ENCODE data around the gene ALDH3A1.

ALDH3A1 gene

DNA sequence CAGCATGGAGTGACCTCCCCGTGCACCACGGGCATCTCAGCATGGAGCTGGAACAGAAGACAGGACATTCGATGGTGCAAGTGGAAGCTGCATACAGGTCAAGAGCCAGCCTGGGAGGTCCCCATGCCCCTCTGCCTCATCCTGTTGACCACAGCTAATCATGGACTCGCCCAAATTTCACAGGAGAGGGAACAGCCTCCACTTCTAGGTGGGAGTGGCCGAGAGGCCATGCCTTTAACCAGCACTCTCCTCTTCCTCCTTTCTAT, 28.0 kb downstream of the ALDH3A1 start:
- no peak for DNase-seq (ENCODE audit: low read depth in 1 of 2, low spot score in 1 of 2)

DNA sequence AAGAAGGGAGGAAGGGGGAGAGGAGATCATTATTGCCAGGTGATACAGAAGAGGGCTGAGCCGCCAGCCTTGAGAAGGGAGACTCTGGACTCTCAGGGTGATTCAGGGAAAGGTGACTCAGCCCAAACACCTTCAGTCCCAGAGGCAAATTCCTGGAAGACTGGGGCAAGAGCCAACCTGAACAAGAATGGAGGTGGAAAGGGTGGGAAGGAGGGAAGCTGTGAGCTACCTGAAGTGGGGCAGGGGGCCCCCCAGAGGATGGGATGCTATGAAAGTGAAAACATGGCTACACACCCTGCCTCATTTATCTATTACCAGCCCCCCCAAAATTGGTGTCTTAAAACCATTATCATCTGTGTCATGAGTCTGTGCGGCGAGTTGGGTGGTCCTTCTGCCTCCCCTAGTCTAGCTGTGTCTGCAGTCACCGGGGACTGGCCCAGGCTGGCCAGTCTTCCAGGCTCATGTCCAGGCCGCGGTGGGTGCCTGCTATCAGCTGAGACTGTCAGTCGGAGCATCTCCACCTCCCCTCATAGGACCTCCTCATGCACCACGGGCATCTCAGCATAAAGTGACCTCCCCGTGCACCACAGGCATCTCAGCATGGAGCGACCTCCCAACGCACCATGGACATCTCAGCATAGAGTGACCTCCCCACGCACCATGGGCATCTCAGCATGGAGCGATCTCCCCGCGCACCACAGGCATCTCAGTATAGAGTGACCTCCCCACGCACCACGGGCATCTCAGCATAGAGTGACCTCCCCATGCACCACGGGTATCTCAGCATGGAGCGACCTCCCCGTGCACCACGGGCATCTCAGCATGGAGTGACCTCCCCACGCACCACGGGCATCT, 28.5 kb downstream of the ALDH3A1 start:
- DNase-seq (ENCODE audit: low read depth in 1 of 2, low spot score in 1 of 2), result no peak

DNA sequence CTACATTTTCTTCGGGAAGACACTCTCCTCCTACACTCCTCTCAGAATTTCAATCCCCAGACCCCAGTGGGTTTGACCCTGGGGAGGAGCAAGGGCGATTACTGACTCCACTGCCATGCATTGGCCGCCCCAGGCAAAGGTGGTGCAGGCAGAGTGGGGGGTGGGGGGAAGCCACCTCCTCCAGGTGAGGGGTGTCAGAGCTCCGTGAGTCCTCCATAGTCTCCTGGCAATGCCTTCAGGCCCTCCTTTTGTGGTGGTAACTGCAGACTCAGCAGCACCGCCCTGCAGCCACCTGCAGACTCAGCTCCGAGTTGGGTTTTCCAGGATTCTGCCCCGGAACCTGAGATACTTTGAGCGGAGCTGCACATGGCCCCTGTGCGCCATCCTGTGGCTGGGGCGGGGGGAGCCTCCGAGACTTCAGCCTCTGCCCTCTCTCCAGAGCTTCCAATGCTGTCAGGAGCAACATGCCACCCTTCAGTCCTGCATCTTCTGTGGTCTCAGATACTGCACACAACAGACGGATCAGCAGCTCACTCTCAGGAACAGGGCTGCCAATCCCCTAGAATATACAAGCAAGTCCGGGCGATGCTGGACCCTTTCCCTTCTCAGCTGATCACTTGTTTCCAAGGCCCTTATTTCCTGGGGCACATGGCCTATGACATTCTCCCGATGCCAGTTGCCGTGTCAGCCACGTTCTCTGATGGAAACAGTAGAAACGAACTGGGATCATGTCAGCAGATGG, 29.3 kb downstream of the ALDH3A1 start:
- DNase-seq (ENCODE audit: low read depth in 1 of 2, low spot score in 1 of 2), result no peak

DNA sequence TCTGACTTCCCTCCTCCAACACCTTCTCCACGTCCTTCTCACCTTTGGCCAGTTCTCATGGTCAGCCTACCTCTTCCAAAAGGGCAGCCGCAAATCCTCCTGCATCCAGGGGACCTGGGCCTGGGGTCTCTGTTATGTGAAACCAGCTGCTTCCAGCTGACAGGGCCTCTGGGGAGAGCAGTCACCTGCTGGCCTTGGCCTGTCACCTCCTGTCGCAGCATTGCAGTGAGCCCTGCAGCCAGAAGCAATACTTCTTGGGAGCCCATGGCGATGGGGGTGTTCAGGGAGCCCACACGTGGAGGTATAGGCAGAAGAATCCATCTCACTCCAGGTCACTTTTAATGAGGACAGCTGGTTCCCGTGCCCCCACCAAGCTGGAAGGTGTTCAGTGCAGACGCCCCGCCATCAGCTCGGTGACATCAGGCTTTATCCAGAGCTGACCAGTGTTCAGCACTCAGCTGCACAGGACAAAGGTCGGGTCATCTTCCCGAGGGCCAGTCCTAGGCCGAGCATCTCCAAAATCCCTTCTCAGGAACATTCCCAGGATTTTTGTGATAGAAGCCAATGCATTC, 30.0 kb downstream of the ALDH3A1 start:
- DNase-seq (ENCODE audit: low read depth in 1 of 2, low spot score in 1 of 2), result no peak

DNA sequence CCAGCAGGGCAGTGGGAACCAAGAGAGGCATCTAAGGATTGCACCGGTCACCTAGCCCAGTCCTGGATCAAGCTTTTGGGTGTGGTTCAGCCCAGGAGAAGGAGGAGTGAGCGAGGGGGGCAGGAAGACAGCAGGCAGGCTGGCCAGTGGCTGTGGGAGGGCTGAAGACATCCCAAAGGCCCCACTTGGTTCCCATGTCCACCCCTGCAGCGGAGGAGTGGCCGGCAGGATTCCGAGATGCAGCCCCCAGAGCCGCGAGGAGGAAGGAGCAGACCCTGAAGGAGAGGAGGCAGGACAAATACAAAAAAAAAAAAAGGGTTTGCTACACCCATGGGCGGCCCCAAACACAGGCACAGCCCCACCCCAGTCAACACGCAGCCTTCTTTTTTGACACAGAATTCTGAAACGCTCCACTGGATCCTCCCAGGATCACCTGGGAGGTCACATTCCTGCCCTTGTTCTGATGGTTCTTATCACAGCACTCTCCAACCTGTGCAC, 30.6 kb downstream of the ALDH3A1 start:
- no peak for DNase-seq (ENCODE audit: low read depth in 1 of 2, low spot score in 1 of 2)

DNA sequence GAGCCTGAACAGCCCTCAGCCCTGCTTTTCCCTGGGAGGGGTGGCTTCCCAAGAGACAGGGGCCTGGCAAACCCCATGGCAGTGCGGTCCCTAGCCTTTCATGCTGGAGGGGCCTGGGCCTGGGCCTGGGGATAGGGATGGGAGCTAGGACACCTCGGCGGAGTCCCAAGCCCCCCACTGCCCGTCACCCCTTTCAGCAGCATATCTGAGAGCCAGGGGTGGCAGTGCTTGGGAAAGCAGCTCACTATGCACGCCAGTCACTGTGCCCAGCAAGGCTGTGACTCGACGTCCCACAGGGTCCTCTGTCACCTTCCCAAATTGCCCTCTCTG, 31.1 kb downstream of the ALDH3A1 start:
- DNase-seq (ENCODE audit: low read depth in 1 of 2, low spot score in 1 of 2), result no peak

DNA sequence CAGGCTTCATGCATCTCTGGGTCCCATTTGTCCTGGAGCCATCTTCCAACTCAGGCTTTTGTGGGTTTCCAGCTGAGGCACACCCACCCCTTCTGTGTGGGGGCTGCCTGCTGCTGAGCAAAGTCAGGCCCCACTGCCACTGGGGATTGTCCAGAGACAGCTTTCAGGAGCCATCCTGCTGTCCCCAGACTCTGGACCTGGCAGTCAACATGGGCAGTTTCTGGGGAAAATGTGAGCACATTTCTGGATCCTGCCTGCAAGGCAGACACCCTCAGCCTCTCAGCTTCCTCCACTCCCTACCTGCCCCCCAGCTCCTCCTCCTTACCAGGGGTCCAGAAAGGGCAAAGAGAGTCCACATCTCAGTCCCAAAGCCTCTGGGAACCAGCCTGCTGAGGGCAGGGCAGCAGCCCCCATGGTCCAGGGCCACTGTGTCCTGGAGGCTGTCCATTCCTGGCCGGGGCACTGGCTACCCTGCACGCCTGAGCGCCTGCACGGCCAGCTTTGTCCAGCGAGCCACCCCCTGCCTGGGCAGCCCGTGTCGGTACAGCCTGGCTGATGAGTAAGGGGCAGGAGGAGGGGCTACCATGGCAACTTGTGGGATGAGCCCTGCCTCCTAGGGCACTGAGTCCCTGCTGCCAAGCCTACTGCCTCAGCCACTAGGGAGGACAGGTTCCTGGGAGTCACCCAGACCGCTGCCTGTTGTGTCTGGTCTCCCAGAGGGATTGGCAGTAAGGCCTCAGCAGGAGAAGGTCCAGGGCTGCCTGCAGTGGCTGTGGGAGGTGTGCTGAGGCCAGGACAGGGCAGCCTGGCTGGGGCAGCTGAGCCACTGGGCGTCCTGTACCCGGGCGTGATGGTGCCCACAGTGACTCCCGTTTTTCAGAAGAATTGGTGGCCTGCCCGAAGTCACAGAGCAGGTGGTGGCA, 31.7 kb downstream of the ALDH3A1 start, which contains the start of gene SLC47A2:
TSS of gene SLC47A2 (minus strand) at position 477 of the 923 bp plus-strand sequence. CDS start at position 448, 29 bp downstream.
- DNase-seq (ENCODE audit: low read depth in 1 of 2, low spot score in 1 of 2), result no peak

DNA sequence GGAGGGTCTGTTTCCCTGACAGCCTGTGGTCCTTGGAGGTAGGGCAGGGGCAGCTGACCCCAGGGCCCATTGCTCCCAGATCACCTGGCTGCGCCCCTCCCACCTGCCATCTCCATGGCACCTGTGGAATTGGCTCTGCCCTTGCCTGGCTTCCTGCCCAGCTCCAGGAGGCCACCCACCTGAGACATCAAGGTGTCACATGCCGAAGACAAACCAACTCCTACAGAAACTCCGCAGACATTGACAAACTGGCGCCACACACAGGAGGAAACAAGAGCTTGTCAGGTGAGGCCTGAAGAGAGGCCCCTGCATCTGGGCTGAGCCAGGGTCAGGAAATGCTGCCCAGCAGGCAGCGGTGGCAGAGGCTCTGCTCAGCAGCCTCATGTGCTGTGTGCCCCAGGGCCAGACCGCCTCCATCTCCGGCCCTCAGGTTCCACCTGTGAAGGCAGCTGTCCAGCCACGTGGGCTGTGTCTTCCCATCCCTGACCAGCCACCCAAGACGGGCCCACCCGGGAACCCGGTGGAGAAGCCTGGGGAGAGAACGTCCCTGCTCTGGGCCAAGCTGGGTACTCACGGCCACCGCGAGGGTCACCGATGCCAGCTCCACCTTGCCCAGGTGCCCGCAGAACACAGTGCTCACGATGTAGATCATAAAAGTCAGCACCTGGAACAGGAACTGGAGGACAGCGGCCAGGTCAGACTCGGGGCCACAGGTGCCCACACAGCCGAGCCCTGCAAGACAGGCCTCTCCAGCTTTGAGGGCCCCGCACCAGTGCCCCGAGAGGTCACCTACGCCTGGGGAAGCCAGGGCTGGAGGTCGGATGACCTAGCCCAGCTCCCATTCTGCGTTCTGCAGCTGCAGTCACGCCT, 33.3 kb downstream of the ALDH3A1 start:
- no peak for DNase-seq (ENCODE audit: low read depth in 1 of 2, low spot score in 1 of 2)

DNA sequence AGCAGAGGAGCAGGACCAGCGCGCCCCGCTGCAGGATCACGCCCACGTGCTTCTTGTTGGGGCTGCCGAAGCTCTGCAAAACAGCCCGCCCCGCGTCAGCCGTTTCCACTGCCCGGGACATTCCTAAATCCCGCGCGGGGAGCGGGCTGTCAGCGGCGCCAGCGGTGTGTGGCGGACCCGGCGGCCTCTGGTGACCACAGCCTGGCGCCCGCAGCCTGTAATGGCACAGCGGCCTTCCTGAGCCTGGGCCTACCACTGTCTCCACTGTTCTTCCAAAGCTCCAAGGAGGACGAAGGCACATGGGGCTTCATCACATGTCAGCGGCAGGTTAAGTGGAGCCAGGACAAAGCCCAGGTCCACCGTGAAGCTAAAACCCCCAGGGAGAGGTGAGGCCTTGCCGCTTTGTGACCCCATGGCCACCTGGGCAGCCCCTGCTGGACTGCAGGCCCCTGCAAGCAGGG, 34.2 kb downstream of the ALDH3A1 start:
- DNase-seq (ENCODE audit: low read depth in 1 of 2, low spot score in 1 of 2), result no peak

DNA sequence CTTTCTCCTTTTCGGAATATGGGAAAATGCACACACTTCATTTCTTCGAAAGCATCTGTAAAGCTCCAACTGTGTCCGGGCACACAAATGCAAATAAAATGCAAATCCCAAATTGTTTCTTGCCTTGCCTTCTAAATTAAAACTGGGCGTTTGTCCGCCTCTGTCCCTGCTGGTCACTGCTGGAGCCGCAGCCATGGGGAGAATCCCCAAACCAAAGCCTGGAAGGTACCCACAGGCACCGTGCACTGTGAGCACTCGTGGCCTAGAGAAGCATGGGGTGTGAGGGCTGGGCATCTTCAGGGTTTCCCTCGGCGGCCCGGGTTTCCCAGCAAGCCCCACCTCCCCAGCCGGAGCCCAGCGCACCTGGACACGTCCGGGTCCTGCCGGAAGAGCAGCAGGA, 34.6 kb downstream of the ALDH3A1 start:
- DNase-seq (ENCODE audit: low read depth in 1 of 2, low spot score in 1 of 2), result no peak

DNA sequence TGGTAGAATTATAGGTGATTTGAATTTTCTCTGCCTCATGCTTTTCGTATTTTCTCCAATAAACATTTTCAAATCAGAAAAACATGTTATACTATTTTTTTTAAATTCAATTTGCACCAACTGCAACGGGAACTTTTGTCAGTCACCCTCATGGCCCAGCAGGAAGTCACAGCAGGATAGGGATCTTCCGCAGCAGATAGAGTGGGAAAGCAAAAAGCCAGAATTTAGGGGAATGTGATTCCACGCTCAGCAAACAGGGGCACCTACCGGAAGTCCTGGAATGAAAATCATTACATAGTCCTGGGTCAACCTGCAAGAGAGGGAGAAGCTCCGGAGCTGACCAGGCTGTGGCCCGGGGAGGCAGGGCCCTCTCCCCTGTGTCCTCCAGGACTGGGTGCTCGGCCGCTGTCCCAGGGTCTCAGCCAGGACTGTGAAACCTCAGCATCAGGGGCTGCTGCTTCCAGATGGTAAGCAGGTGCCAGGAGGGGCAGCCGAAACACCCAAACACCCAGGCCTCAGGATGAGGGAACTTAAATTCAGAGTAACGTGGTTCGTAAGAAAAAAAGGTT, 35.6 kb downstream of the ALDH3A1 start:
- no peak for DNase-seq (ENCODE audit: low read depth in 1 of 2, low spot score in 1 of 2)

DNA sequence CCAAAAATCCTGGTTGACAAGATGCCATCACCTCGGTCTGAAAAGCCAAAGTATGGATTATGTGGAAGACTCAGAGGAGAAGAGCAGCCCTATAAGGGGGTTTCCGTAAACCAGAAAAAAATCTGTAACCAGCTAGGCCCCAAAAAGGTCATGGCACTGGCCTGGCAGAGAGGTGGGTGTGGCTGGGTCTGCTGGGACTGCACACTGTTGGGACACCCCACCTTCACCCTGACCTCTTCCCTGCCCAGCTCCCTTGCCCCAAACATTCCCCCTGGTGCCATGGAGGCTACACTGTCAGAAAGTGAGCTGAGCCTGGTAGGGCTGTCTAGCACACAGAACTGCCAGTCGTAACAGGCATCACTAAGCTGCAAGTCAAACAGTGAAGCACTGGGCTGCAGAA, 38.3 kb downstream of the ALDH3A1 start:
- DNase-seq (ENCODE audit: low read depth in 1 of 2, low spot score in 1 of 2), result no peak

DNA sequence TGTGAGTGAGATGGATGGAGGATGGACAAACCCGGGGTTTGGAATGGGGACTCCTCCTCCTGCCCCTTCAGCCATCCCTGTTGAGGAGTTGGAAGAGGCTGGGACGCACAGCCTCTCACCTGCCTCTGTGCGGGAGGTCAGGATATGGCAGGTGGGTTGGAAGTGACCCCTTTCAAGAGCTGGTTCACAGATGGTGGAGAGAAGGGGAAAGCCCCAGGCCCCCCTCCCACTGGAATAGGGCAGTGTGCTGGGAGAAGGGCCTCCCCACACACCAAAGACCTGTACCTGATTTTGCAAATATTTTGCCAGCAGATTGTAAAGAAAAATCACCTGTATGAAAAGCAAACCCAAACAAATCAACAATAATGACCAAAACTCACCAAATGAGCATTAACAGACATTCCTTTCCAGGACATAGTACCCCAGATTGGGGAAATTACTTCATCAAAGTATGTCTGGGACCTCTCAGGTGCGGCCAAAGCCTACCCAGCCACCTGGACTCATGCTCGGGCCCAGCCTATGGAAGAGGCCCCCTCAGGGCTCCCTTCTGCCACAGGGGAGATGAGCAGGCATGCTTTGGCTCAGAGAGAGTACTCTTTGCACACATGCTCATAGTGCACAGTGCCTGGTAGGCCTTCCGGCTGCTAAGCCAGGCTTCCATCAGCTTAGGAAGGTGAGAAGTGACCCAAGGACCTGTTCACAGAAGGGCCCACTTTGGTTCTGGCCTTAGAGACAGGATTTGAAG, 39.5 kb downstream of the ALDH3A1 start:
- no peak for DNase-seq (ENCODE audit: low read depth in 1 of 2, low spot score in 1 of 2)

DNA sequence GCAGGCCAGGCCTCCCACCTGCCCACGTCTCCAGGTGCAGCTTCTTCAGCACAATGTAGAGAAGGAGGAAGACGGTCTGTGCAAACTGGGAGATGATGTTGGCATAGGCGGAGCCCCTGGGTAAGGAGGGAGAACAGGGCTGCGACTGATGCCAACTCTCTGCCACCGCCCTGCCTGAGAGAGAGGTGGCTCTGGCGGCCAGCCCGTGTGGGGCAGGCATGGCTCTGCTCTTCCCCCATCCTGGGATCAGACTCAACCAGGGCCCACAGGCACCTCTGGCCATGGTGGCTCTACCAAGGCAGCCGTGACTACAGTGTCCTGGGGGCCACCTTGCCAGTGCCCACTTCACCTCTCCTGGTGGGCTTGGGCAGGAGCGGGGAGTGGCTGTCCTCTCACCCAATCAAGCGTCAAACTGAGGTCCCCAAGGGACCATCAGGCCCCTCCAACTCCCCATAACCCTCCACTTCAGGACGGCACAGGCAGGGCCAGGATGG, 40.3 kb downstream of the ALDH3A1 start:
- DNase-seq (ENCODE audit: low read depth in 1 of 2, low spot score in 1 of 2), result no peak

DNA sequence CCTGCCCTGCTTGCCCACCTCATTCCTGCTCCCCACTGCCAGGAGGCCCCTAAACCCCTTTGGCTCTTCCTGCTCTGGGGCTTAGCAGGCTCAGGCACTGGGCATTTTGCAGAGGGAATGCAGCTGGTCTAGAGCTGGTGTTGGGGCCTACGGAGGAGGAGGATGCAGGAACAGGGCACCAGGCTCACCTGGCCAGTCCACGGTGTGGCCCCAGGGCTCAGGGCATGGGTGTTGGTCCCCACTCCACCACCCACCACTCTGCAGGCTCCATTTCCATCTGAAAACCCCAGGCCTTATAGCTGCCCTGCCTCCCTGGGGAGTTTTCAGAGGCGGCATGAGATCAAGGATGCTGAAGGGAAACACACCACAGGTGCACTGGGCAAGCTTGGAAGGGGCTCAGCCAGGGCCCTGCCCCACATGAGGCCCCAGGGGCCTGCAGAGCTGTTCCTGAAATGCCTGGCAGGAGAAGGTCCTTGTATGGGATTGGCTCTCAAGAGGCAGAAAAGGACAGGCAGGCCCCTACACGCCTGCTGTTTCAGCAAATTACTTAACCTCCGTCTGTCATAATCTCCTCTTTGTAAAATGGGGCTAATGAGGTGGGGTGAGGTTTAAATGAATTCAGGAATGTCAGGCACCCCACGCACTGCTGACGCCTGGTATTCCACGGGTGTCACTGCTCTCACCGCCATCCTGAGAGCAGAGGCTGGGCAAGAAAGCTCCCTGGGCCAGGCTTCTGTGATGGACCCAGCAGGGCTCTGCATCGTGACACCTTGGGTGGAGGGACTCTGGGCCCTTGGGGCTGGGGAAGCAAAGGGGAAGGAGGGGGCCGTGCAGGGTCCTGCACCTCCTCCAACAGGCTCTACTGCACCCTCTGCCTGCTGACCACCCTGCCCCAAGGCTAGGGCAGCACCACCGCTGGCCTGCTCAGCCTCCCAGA, 41.0 kb downstream of the ALDH3A1 start:
- DNase-seq (ENCODE audit: low read depth in 1 of 2, low spot score in 1 of 2), result no peak

DNA sequence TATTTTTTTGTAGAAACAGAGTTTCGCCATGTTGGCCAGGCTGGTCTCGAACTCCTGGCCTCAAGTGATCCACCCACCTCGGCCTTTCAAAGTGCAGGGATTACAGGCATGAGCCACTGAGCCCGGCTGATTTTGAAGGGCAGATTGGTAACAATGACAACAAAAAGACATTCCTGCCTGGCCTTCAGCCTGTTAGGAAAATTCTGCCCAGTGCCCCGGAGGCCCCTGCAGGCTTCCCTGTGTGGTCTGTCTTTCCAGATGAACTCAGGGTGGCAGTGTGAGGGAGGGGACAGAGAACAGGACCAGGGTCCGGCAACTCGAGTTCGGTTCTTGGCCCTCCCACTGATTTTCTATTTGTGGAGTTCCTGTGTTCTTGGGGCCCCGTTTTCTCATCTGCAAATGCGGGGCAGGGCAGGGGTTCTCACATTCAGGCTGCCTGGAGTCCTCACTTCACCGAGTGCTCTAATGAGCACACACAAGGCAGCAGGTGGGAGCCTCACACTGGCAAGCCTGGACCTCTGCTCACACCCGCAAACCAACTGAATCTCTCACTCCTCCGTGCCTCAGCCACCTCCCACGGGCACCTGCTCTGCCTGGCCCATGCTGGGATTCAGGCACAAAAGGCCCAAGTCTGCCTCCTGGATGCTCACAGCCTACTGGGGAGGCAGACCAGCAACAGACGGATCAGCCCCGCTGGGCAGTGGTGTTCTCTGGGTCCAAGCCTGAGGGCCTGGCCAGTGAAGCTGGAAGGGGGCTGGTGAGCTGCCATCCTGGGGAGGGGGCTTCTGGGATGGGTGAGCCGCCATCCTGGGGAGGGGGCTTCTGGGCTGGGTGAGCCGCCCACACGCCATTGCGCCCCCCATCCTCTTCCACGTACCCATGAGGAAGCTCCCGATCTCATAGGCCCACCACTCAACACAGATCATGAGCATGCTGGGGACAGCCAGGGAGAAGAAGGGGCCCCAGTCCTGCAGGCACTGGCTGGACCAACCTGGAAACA, 42.0 kb downstream of the ALDH3A1 start:
- DNase-seq (ENCODE audit: low read depth in 1 of 2, low spot score in 1 of 2), result no peak

DNA sequence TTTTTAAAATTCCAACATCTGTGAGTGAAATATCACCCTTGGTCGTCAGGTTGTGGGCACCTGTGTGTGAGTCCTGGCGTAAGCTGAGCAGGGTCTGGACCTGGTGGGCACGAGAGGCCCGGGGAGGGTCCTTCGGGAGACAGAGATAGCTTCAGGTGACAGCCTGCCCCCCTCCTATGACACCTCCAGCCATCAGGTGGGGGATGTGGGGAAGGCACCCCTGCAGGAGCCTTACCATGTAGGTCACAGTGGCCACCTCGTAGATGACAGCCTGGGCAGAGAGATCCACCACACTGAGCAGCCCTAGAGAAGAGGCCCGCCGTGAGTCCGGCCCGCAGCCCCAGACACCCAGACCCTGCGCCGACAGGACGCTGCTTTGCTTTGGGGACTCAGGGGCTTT, 42.9 kb downstream of the ALDH3A1 start:
- no peak for DNase-seq (ENCODE audit: low read depth in 1 of 2, low spot score in 1 of 2)
